Small intestine (tissue), 7 donors: ENCODE results near the gene GNB1L. TPM values are rescaled to one million over a fixed set of nuclear protein-coding genes. Genes with fewer than 3 reads are reported as not detected.
"Not testable (repeated sequence)": the region's sequence is repeated elsewhere in the genome, so short reads cannot be mapped to it uniquely, and the experiment has no call there.

Source experiments
- DNase-seq, 2 donors: peaks; one replicate each; pipeline versions ENCODE4 v3.0.0 to v3.0.0-alpha.2; 2013
- FAIRE-seq: peaks from 2 replicates; lab custom pipeline; 2012; peaks lifted over from hg19 to GRCh38; lab: Jason Lieb, UNC
- H3K27ac ChIP-seq, 3 donors: one replicate each; pipeline ENCODE4 v1.5.1; 2013; ENCODE audit warnings: low read length in 2 of 3, mild to moderate bottlenecking in 2 of 3, control low read depth in 1 of 3, inconsistent platforms in 1 of 3, low read depth in 1 of 3, moderate library complexity in 1 of 3
- H3K27me3 ChIP-seq, 3 donors: one replicate each; pipeline ENCODE4 v1.6.1; 2013; ENCODE audit warnings: low read length in 3 of 3, inconsistent platforms in 1 of 3; ENCODE audit not compliant: control insufficient read depth in 3 of 3, insufficient read depth in 3 of 3
- H3K36me3 ChIP-seq, 3 donors: one replicate each; pipeline ENCODE4 v1.6.1; 2013; ENCODE audit warnings: low read length in 3 of 3, inconsistent platforms in 1 of 3, low read depth in 1 of 3, mild to moderate bottlenecking in 1 of 3, moderate library complexity in 1 of 3; ENCODE audit not compliant: control insufficient read depth in 3 of 3, insufficient read depth in 2 of 3
- H3K4me1 ChIP-seq, 3 donors: one replicate each; pipeline ENCODE4 v1.6.1; 2013; ENCODE audit warnings: low read length in 2 of 3, inconsistent platforms in 1 of 3, low read depth in 1 of 3, mild to moderate bottlenecking in 1 of 3, moderate library complexity in 1 of 3; ENCODE audit not compliant: control insufficient read depth in 3 of 3, insufficient read depth in 2 of 3
- H3K4me3 ChIP-seq, 3 donors: one replicate each; pipeline ENCODE4 v1.5.1; 2013; ENCODE audit warnings: low read length in 3 of 3, control low read depth in 1 of 3, inconsistent platforms in 1 of 3, low read depth in 1 of 3, mild to moderate bottlenecking in 1 of 3, moderate library complexity in 1 of 3
- H3K9me3 ChIP-seq, 2 donors: one replicate each; pipeline ENCODE4 v1.6.1; 2013; ENCODE audit warnings: low read depth in 1 of 2, low read length in 1 of 2; ENCODE audit not compliant: control insufficient read depth in 2 of 2, insufficient read depth in 1 of 2
- WGBS, 3 donors: extraction: QIAGEN DNeasy Blood & Tissue Kit; methylation state at CpG; one replicate each; pipeline ENCODE4 v1.1.7; 2013; 5-methylcytosine and 5-hydroxymethylcytosine counted together
- polyA plus RNA-seq, 4 donors: library from polyadenylated mRNA; stranded (reverse) in 3 of 4; unstranded in 1 of 4; fragments of 200-250 nt in 3 of 4; fragments of 120-200 nt in 1 of 4; gene quantifications; one replicate each; pipeline versions ENCODE4 v1.2.1 to v1.2.3, GENCODE V29; 2013
- donor health status: healthy with polysubstance abuse.
- donor health status: control.
- donor health status: control.
- donor health status: Bipolar disorder and iron deficiency.
- donor health status: healthy.

GNB1L gene
- polyA plus RNA-seq, 4 donors: 4.0 to 18.9 (median 9.8) TPM

DNA sequence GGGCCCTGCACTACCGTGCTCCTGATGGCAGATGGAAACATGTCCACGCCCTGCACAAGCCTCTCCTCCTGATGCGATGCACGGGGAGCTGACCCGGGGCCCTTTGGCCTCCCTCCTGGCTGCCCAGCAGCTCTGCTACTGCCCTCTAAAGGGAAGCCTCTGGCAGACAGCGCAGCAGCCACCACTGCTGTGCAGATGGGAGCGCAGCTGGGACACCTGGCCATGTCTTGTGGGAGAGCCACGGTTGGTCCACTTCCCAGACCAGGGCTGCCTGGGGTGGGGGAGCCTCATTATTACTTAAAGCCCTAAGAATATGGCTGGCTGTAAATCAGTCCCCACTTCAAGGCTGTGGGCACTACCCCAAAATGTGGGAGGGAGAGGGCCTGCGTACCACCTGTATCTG lies 55.8 kb downstream of the GNB1L start:
- no peak for FAIRE-seq
- Histone ChIP-seq H3K4me1 (no peaks in the 10 kb centered on the region), H3K4me3 (no peak overlapping the region), H3K36me3 (peaks cover 0 to 19% (median 0%) of the 10 kb centered on the region in 3 donors), H3K27me3 (no peaks in the 10 kb centered on the region), H3K27ac (no peak overlapping the region), H3K9me3 (peaks cover 0 to 2% of the 10 kb centered on the region in 2 donors)
- no peak for DNase-seq
- 82 to 85% (median 84%) methylated on average over 9 of the region's 9 CpGs for WGBS, 3 donors

DNA sequence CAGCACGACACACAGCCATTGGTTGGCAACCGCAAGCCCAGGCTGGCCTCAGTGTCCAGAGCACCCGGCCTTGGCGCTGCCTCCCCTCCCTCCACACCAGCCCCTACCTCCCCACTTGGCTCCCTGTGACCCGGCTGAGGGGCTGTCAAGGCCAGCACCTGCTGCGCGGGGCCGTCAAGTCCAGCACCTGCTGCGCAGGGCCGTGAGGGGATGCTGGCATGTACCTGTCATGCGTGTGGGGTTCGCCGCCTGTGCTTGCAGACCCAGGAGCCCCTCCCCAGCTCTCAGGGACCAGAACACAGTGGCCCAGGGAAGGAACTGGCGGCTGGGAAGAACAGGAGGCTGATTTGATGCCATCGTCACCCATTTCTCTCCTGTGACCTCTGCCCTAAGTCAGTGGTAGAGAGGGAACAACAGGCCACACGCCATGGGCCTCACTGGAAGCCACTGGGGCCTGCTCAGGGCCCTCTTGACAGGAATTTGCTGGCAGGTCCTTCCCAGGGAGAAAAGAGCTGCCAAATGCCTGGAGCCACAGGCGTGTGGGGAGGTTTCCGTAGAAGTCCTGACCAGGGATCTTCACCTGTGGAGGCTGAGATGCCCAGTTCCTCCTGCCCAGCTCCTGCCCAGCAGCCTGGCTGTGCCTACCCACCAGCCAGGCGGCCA lies 56.5 kb downstream of the GNB1L start:
- Histone ChIP-seq H3K27ac (no peak overlapping the region), H3K4me1 (no peaks in the 10 kb centered on the region), H3K36me3 (peaks cover 0 to 15% (median 0%) of the 10 kb centered on the region in 3 donors), H3K9me3 (peaks cover 0 to 3% of the 10 kb centered on the region in 2 donors), H3K27me3 (no peaks in the 10 kb centered on the region), H3K4me3 (no peak overlapping the region)
- FAIRE-seq (no peak), DNase-seq (no peak)
- 93 to 94% (median 94%) methylated on average over 19 of the region's 19 CpGs for WGBS, 3 donors

GRCh38 chr22:19797086-19798002 lies 57.3 kb downstream of the GNB1L start:
- H3K9me3 ChIP-seq: peaks cover 0 to 8% of the 10 kb centered on the region in 2 donors
- H3K4me3 ChIP-seq: no peak overlapping the region
- no peaks in the 10 kb centered on the region for H3K27me3 ChIP-seq
- FAIRE-seq (no peak), DNase-seq (no peak)
- H3K27ac ChIP-seq: no peak overlapping the region
- no peaks in the 10 kb centered on the region for H3K4me1 ChIP-seq
- WGBS, 3 donors: 77 to 85% (median 82%) methylated on average over 24 of the region's 24 CpGs
- H3K36me3 ChIP-seq: peaks cover 0 to 15% (median 0%) of the 10 kb centered on the region in 3 donors

DNA sequence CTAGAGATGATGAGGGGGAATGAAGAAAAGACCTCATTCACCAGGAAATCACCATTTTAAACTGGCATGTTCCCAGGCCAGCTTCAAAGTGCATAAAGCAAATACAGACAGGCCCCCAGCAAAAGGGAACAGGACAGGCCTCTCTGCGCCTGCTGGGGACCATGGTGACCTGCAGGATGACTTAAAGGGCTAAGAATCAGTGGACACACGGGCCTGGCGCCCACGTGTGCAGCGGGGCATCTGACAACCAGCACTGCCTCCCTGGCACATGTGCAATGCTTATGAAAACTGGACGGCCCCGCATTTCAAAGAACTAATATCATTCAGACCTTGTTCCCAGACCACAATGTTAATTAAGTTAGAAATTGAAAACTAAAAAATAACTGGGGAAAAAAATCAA lies 58.5 kb downstream of the GNB1L start:
- DNase-seq (no peak), FAIRE-seq (no peak)
- WGBS, 3 donors: 86 to 90% (median 87%) methylated on average over 7 of the region's 7 CpGs
- Histone ChIP-seq H3K4me3 (no peak overlapping the region), H3K27ac (no peak overlapping the region), H3K27me3 (no peaks in the 10 kb centered on the region), H3K36me3 (peaks cover 0 to 14% (median 0%) of the 10 kb centered on the region in 3 donors), H3K9me3 (peaks cover 0 to 18% of the 10 kb centered on the region in 2 donors), H3K4me1 (no peaks in the 10 kb centered on the region)

DNA sequence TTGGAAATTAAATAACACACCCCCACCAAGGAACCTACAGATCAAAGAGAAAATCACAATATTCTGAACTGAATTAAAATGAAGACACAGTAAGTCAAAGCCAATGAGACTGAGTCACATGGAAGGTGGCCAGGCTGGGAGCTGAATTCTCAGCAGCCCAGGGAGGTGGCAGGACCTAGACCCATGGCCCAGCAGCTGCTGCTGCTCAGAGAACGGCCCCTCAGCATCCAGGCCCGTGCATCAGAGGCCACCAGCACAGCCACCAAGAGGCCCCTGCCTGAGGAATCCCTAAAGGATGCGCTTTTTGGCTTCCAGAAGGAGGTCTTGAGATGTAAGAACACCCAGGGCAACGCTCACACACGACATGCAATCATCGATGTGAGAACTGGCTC lies 59.1 kb downstream of the GNB1L start:
- FAIRE-seq (no peak), DNase-seq (no peak)
- H3K27me3 ChIP-seq: no peaks in the 10 kb centered on the region
- no peaks in the 10 kb centered on the region for H3K4me1 ChIP-seq
- peaks cover 0 to 18% of the 10 kb centered on the region in 2 donors for H3K9me3 ChIP-seq
- no peak overlapping the region for H3K27ac ChIP-seq
- peaks cover 0 to 11% (median 0%) of the 10 kb centered on the region in 3 donors for H3K36me3 ChIP-seq
- 88 to 96% (median 93%) methylated on average over 6 of the region's 6 CpGs for WGBS, 3 donors
- H3K4me3 ChIP-seq: no peak overlapping the region

DNA sequence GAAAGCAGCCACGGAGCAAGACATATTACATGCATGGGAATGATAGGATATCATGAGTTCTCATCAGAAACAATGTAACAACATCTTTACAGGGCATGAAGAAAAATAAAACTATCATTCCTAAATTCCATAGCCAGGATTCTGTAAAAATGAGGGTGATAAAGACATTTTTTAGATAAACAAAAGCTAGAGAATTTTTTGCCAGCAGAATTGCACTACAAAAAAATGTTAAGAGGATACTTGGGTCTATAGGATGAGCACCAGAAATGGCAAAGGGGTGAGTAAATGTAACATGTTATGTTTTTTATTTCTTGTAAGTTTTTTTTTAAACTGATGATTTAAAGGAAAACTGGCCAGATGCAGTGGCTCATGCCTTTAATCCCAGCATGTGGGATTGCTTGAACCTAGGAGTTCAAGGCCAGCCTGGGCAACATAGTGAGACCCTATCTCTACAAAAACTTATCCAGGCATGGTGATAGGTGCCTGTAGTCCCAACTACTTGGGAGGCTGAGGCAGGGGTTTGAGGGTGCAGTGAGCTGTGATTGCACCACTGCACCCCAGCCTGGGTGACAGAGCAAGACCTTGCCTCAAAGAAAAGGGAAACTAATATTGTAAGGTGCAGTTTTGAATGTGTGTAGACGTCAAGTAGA lies 60.9 kb downstream of the GNB1L start:
- no peak overlapping the region for H3K4me3 ChIP-seq
- peaks cover 0 to 9% (median 0%) of the 10 kb centered on the region in 3 donors for H3K36me3 ChIP-seq
- H3K4me1 ChIP-seq: no peaks in the 10 kb centered on the region
- no peak for FAIRE-seq
- no peaks in the 10 kb centered on the region for H3K27me3 ChIP-seq
- peaks cover 0 to 18% of the 10 kb centered on the region in 2 donors for H3K9me3 ChIP-seq
- H3K27ac ChIP-seq: no peak overlapping the region
- no peak for DNase-seq
- WGBS, 3 donors: 81 to 97% (median 86%) methylated on average over 2 of the region's 2 CpGs

DNA sequence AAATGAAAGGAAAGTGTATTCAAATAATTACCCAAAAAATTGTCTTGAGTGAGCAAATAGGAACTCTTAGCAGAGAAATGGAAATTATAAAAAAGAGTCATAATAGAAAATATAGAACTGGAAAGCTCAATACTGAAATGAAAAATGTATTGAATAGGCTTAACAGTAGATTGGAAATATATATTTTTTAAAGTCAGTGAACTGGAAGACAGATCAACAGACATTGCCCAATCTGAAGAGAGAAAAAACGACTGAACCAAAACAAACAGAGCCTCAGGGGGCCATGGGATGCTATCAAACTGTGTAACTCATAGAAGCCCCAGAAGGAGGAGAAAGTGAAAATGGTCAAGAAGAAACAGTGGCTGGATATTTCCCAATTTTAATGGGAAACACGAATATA lies 61.5 kb downstream of the GNB1L start:
- peaks cover 0 to 12% (median 0%) of the 10 kb centered on the region in 3 donors for H3K36me3 ChIP-seq
- H3K27ac ChIP-seq: no peak overlapping the region
- H3K4me3 ChIP-seq: no peak overlapping the region
- FAIRE-seq (no peak), DNase-seq (no peak)
- no peaks in the 10 kb centered on the region for H3K4me1 ChIP-seq
- no peaks in the 10 kb centered on the region for H3K27me3 ChIP-seq
- 75 to 85% (median 83%) methylated on average over 2 of the region's 2 CpGs for WGBS, 3 donors
- peaks cover 0 to 18% of the 10 kb centered on the region in 2 donors for H3K9me3 ChIP-seq

DNA sequence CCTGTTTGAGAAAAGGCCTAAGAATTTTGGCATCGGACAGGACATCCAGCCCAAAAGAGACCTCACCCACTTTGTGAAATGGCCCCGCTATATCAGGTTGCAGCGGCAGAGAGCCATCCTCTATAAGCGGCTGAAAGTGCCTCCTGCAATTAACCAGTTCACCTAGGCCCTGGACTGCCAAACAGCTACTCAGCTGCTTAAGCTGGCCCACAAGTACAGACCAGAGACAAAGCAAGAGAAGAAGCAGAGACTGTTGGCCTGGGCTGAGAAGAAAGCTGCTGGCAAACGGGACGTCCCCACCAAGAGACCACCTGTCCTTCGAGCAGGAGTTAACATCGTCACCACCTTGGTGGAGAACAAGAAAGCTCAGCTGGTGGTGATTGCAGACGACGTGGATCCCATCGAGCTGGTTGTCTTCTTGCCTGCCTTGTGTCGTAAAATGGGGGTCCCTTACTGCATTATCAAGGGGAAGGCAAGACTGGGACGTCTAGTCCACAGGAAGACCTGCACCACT lies 62.2 kb downstream of the GNB1L start:
- DNase-seq, H3K4me3 ChIP-seq, FAIRE-seq, H3K27me3 ChIP-seq, H3K27ac ChIP-seq, H3K4me1 ChIP-seq: not testable (repeated sequence)
- peaks cover 0 to 18% of the 10 kb centered on the region in 2 donors for H3K9me3 ChIP-seq
- peaks cover 0 to 14% (median 0%) of the 10 kb centered on the region in 3 donors for H3K36me3 ChIP-seq
- WGBS, 3 donors: 93 to 97% (median 96%) methylated on average over 13 of the region's 13 CpGs
